ENCODE measurements around the gene DOCK10.
"Not testable (repeated sequence)": the region's sequence is repeated elsewhere in the genome, so short reads cannot be mapped to it uniquely, and the experiment has no call there.

Gene DOCK10

DNA sequence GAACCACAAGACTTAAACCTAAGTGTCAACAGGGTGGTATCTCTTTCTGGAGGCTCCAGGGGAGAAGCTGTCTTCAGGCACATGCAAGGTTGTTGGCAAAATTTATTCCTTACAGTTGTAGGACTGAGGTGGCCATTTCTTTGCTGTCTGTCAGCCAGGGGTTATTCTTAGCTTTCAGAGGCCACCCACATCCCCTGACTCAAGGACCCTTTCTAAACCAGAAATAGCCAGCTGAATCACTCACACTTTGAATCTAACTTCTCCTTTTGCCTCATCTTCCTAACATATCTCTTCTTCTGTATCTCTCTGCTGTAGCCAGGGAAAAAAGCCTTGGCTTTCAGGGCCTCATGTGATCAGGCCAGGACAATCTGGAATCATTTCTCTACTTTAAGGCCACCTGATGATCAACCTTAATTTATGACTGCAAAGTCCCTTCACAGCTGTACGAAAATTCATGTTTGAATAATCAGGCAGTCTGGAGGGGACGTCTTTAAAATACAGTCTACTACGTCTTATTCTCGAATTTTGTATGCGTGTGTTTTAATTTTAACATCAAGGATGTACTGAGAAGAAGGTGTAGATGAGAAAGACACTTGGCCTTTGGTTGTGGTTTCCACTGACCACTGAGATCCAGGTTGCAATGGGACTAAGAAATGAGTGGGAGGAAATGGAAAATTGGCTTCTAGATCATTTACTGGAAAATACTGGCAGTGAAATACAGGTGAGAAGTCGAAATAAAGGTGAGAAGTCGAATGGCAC is 90.4 kb downstream of the DOCK10 start:
- no peak for DNase-seq (ENCODE audit: low read depth in 2 of 2, low spot score in 1 of 2)

DNA sequence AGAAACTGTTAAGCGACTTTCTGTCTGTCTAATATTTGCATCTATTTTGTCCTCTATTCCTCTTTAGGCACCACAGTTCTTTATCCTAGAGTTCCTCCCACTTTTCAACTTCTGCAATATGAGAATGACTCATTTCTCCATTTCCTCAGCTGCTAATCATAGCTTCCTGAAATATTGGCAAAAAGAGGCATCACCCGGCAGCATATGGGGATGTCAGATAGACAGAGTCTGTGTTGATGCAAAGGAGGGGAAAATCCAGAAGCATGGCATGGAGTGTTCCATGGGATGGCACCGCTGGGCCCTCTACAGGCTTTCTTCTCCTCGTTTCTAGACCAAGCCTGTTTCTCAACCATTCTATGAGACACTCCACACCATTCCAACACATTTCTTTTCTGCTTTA is 93.4 kb downstream of the DOCK10 start:
- no peak for DNase-seq (ENCODE audit: low read depth in 2 of 2, low spot score in 1 of 2)

DNA sequence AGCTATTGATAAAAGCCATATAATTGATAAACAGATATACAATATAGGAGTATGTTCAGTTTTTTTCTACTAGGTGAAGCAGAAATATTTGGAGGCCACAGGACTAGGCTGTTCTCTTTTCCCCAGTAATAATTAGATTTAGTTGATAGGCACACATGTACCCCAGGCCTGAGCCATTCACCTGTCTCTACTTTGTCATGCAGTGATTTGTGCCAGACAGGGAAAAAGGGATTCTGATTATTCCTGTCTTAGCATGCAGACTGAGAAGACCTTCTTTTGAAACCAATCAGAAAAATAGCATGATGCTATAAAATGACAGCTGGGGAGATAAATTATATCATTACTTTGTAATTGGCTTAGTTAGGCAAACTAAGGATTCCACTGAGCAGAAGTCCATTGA is 94.3 kb downstream of the DOCK10 start:
- DNase-seq (ENCODE audit: low read depth in 2 of 2, low spot score in 1 of 2): no peak

DNA sequence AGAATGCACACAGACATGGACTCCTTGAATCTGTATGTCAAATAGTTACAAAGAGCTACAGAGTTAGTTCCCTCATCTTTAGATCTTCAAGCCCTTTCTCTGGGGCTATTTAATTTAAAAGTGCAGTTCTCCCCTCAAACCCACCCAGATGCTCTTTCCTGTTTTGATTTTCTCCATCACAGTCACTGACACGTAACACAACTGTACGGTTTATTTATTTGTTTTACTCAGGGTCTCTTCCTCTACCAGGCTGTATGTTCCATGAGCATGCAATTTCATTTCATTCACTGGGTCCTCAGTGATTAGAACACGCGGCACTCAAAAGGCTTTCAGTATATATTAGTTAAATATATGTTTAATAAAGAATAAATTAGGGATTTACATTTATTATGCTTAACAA is 94.7 kb downstream of the DOCK10 start:
- DNase-seq (ENCODE audit: low read depth in 2 of 2, low spot score in 1 of 2): no peak

GRCh38 chr2:224946895-224947294 is 95.4 kb downstream of the DOCK10 start:
- no peak for DNase-seq (ENCODE audit: low read depth in 2 of 2, low spot score in 1 of 2)

DNA sequence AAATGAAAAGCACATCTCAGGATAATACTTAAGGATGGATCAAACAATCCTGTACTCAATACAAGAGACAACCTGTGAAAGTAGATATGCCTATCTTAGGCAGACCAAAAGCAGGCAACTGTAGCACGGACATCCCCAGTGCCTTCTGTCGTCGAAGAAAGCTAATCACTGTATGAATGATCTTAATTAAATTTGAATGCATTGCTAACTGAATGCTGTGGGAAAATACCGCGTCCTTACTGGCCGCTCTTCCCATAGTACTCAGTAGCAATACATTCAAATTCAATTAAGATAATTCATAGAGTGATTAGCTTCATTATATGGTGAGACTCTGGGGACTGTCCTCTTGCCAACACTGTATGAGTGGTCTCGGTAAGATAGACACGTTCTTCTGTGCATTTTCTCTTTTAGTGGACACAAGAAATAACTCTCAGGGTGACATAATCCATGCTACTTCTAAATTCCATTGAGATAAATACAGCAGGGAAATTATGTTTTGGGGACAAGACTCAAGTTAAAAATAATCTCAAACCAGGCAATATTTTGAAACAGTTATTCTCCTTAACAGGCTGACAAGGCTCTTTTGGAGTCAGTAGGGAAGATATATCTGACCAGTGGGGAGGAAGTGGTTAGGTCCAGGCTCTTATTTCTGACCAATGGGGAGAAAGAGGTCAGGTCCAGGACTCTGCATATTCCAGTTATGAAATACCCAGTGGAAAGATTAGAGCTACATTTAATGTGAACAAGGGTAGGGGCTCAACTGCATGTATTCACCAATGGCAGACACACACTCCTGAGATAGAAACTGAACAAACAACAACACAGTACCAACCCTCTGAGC is 97.3 kb downstream of the DOCK10 start:
- no peak for DNase-seq (ENCODE audit: low read depth in 2 of 2, low spot score in 1 of 2)

DNA sequence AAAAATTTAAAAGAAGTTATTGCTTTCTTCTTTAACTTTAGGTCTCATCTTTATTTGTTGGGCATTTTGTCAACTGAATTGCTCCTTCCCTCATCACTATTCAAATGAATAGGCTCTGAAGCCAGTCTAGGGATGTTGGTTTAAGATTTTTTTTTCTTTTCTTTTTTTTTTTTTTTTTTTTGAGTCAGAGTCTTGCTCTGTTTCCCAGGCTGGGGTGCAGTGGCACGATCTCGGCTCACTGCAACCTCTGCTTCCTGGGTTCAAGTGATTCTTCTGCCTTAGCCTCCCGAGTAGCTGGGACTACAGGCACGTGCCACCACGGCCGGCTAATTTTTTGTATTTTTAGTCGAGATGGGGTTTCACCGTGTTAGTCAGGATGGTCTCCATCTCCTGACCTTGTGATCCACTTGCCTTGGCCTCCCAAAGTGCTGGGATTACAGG is 98.6 kb downstream of the DOCK10 start:
- DNase-seq (ENCODE audit: low read depth in 2 of 2, low spot score in 1 of 2): not testable (repeated sequence)

DNA sequence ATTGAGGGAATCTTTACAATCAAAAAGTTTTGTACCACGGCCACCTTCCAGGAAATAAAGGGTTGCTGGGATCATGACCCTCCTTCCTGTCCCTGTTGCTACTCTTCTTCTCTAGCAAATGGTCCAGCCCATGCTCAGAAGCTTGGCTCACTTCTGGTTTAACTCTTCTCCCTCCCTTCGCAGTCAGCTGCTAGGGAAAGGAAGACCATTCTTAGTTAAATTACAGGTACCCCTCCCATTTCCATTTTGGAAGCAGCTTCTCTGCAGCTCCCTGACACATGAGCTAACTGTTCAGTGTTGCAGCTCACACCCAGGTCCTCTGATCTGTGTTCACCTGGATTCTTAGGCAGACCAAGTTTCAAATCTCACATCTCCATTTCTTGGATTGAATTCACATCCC is 100.3 kb downstream of the DOCK10 start:
- DNase-seq (ENCODE audit: low read depth in 2 of 2, low spot score in 1 of 2): no peak

- no peak for DNase-seq (ENCODE audit: low read depth in 2 of 2, low spot score in 1 of 2)
Measured at GRCh38 chr2:224940618-224941017, 101.7 kb downstream of the DOCK10 start.

GRCh38 chr2:224938651-224939182 is 103.6 kb downstream of the DOCK10 start:
- DNase-seq (ENCODE audit: low read depth in 2 of 2, low spot score in 1 of 2): no peak

- DNase-seq (ENCODE audit: low read depth in 2 of 2, low spot score in 1 of 2): no peak
Measured at GRCh38 chr2:224937887-224938286, 104.4 kb downstream of the DOCK10 start.

DNA sequence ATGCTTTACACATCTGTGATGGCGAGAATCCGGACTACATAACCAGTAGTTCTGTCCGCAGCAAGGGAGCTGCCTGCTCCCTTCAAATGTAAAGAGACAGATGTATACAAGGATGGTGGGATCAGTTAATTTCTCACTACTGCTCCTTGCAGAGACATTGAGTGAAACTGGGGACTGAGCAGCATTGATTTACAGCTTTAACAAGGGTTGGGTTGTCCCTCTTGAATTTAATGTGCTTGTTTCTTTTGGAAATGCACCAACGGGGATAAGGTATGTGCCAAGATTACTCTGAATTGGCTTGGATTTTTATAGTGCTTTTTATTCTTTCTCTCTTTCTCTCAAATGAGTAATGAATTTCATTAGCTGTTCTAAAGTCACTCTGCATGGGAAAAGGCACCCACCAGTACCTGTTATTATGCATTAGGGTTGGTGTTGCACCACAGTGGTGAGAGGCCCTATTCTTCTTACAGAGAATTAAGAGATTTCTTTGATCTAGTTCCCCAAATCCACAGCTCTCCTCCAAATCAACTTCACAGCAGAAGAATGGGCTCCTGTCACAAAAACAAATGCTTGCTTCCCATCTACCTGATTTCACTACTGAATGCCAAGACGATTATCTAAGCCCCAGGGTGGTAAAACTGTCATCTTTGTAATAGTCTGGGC is 107.6 kb downstream of the DOCK10 start:
- DNase-seq (ENCODE audit: low read depth in 2 of 2, low spot score in 1 of 2): no peak

- DNase-seq (ENCODE audit: low read depth in 2 of 2, low spot score in 1 of 2): no peak
Measured at GRCh38 chr2:224933431-224933830, 108.8 kb downstream of the DOCK10 start.

- no peak for DNase-seq (ENCODE audit: low read depth in 2 of 2, low spot score in 1 of 2)
Measured at GRCh38 chr2:224932522-224932921, 109.7 kb downstream of the DOCK10 start.

DNA sequence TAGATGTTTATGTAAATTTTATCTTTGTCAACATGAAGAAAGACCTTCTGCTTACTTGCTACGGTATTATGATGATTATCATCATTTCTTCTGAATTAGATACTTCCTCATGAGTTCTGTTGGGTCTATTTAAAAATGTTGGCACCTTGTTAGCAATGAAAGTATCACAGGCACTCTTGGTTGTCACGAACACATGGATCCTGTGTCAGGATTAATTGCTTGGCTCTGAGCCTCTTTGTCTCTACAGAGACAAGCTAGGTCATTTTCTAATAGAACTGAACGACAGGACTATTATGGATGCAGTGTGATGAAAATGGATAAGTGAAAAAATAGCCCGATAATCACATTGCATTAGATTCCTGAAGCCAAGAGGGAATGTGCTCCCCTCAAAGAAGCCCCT is 110.3 kb downstream of the DOCK10 start:
- no peak for DNase-seq (ENCODE audit: low read depth in 2 of 2, low spot score in 1 of 2)

- no peak for DNase-seq (ENCODE audit: low read depth in 2 of 2, low spot score in 1 of 2)
Measured at GRCh38 chr2:224930990-224931389, 111.3 kb downstream of the DOCK10 start.

GRCh38 chr2:224930124-224930523 is 112.1 kb downstream of the DOCK10 start:
- DNase-seq (ENCODE audit: low read depth in 2 of 2, low spot score in 1 of 2): no peak

DNA sequence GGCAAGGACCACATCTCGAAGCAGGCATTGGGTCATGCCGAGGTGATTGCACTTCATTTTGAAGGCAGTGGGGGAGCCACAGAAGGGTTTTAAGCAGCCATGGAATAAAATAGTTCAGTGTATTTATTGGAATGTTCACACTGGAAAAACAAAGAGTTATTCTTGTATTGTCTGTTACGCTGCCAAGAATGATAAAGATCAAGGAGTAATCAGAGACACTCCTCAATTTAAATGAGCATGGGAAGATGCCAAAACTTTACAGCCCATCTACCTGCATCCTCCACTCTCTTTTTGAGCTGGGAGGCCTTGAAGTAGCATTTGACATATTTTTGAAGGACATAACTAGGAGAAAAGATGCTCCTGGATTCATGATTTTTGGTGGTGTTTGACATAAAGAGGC is 112.8 kb downstream of the DOCK10 start:
- DNase-seq (ENCODE audit: low read depth in 2 of 2, low spot score in 1 of 2): no peak

DNA sequence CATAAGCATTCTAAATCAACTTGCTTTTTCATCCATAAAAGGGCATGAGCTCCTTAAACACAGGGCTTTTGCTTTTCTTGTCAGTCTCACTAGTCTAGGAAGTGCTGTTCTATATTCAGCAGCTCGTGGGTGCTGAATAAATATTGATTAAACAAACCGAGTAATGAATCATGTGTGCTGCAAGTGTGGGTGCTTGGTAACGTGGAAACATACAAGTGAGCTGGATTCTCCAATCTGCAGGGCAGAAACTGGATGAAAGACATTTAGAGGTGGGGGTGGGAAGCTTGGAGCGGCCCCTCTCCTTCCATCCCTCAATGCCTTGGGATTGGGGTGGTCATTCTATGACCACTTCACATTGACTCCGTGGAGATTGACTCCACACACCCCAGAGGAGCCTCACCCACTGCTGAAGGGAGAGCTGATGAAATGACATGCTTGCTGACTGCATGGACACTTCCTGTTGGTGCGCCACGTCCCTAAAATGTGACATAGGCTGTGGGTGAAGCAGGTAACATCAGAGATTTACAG is 114.6 kb downstream of the DOCK10 start:
- peak; percentile 21 to 31 for DNase-seq (ENCODE audit: low read depth in 2 of 2, low spot score in 1 of 2)

DNA sequence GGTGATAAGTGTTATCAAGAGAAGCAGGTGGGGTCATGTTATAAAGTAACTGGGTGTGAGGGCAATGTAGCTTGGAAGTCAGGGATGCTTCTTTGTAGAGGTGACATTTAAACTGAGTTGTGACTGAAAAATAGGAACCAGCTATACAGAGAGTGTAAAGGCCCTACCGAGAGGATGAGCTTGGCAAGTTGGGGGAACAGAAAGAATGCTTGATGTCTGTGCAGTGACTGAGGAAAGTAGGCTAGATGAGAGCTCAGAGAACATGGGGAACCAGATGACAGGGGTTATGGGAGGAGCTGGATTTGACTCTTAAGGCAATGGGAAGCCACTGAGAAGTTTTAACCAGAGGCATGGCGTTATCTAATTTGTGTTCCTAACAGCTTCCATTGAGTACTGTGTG is 115.3 kb downstream of the DOCK10 start:
- DNase-seq (ENCODE audit: low read depth in 2 of 2, low spot score in 1 of 2): no peak

- no peak for DNase-seq (ENCODE audit: low read depth in 2 of 2, low spot score in 1 of 2)
Measured at GRCh38 chr2:224925810-224926100, 116.5 kb downstream of the DOCK10 start.

Measured in stimulated activated CD8-positive, alpha-beta memory T cell treated with anti-CD3 and anti-CD28 coated beads, Interleukin-4, amount 100 ng/mL, for 4 hours (primary cell).